Astrocyte (in vitro differentiated cells and primary cell): ENCODE data around the gene ADAM22. TPM values are rescaled to one million over a fixed set of nuclear protein-coding genes. Genes with fewer than 3 reads are reported as not detected.

Source experiments
- DNase-seq: peaks from one replicate; pipeline ENCODE4 v3.0.0-alpha.2; 2010; ENCODE audit warnings: low read depth
- FAIRE-seq: peaks from 2 replicates; lab custom pipeline; 2011; peaks lifted over from hg19 to GRCh38; lab: Jason Lieb, UNC
- H2AFZ ChIP-seq: 2 replicates; pipeline ENCODE4 v1.6.0; 2012; ENCODE audit warnings: low read depth, low read length, inconsistent platforms
- H3K27ac ChIP-seq: 2 replicates; pipeline ENCODE4 v1.5.1; 2011; ENCODE audit warnings: low read depth, low read length, inconsistent platforms
- H3K27me3 ChIP-seq: 2 replicates; pipeline ENCODE4 v1.6.0; 2011; ENCODE audit warnings: low read length, inconsistent platforms; ENCODE audit not compliant: insufficient read depth
- H3K36me3 ChIP-seq: 2 replicates; pipeline ENCODE4 v1.5.1; 2011; ENCODE audit warnings: low read length, inconsistent platforms; ENCODE audit not compliant: insufficient read depth
- H3K4me1 ChIP-seq: 2 replicates; pipeline ENCODE4 v1.5.1; 2011; ENCODE audit warnings: low read length, inconsistent platforms; ENCODE audit not compliant: insufficient read depth
- H3K4me2 ChIP-seq: 2 replicates; pipeline ENCODE4 v1.6.0; 2012; ENCODE audit warnings: low read length, inconsistent platforms
- H3K4me3 ChIP-seq: 2 replicates; pipeline ENCODE4 v1.5.1; 2011; ENCODE audit warnings: low read depth, mild to moderate bottlenecking, low read length, inconsistent platforms; ENCODE audit not compliant: insufficient read depth
- H3K79me2 ChIP-seq: 2 replicates; pipeline ENCODE4 v1.6.0; 2012; ENCODE audit warnings: mild to moderate bottlenecking, low read length, inconsistent platforms; ENCODE audit not compliant: insufficient read depth
- H3K9ac ChIP-seq: 2 replicates; pipeline ENCODE4 v1.6.0; 2012; ENCODE audit warnings: mild to moderate bottlenecking, low read length, inconsistent platforms
- H3K9me3 ChIP-seq: 2 replicates; pipeline ENCODE4 v1.5.1; 2012; ENCODE audit warnings: low read depth, mild to moderate bottlenecking, low read length, inconsistent platforms; ENCODE audit not compliant: insufficient read depth
- H4K20me1 ChIP-seq: 2 replicates; pipeline ENCODE4 v1.6.0; 2012; ENCODE audit warnings: low read length, inconsistent platforms; ENCODE audit not compliant: insufficient read depth
- H3K27ac Mint-ChIP-seq: one replicate; pipeline ENCODE4 v1.8.0; 2021; ENCODE audit warnings: mild to moderate bottlenecking, mixed read lengths; ENCODE audit not compliant: unreplicated experiment
- H3K27me3 Mint-ChIP-seq: one replicate; pipeline ENCODE4 v1.8.0; 2021; ENCODE audit warnings: low read depth, mixed read lengths; ENCODE audit not compliant: unreplicated experiment
- H3K36me3 Mint-ChIP-seq: one replicate; pipeline ENCODE4 v1.8.0; 2021; ENCODE audit warnings: low read depth, mixed read lengths; ENCODE audit not compliant: unreplicated experiment
- H3K4me1 Mint-ChIP-seq: one replicate; pipeline ENCODE4 v1.8.0; 2021; ENCODE audit warnings: low read depth, mixed read lengths; ENCODE audit not compliant: unreplicated experiment
- H3K4me3 Mint-ChIP-seq: one replicate; pipeline ENCODE4 v1.8.0; 2021; ENCODE audit warnings: mild to moderate bottlenecking, moderate library complexity, mixed read lengths; ENCODE audit not compliant: unreplicated experiment
- H3K9me3 Mint-ChIP-seq: one replicate; pipeline ENCODE4 v1.8.0; 2021; ENCODE audit warnings: mild to moderate bottlenecking, mixed read lengths; ENCODE audit not compliant: unreplicated experiment
- CTCF ChIP-seq: IDR thresholded peaks from 2 replicates; pipeline ENCODE4 v1.5.1; 2011; ENCODE audit warnings: low read depth, mild to moderate bottlenecking, inconsistent platforms, low read length, moderate library complexity; ENCODE audit not compliant: insufficient read depth
- EZH2 ChIP-seq: IDR thresholded peaks from 2 replicates; pipeline ENCODE4 v1.6.1; 2012; ENCODE audit warnings: mild to moderate bottlenecking, low read length, inconsistent platforms; ENCODE audit not compliant: insufficient read depth
- total RNA-seq: library from RNA; stranded (reverse); gene quantifications from 2 replicates; pipeline ENCODE4 v1.2.1, GENCODE V29; 2021

ADAM22 gene
- total RNA-seq, 1 donor from 2014 or later: 1.5 TPM

DNA sequence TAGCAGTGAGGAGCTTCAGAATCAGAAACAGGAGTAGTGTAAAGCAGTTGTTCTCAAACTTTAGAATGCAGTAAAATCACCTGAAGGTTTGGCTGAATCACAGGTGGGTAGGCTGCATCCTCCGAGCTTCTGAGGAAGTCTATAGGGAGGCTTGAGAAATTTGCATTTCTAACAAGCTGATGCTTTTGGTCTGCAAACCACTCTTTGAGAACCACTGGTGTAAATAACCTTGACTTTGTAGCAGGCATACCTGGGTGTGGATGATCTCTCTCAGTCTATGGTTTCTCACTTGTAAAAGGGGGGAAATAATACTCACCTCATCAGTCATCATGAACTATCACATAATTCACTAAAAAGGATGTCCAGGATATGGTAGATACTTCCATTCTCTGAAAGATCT is 167.7 kb downstream of the ADAM22 start:
- DNase-seq (no peak), FAIRE-seq (no peak)
- no peak overlapping the region for H3K4me2 ChIP-seq
- H3K9me3 Mint-ChIP-seq: no peaks in the 10 kb centered on the region
- no peaks in the 10 kb centered on the region for H3K36me3 Mint-ChIP-seq
- TF ChIP-seq CTCF (no peak), EZH2 (no peak)
- no peak overlapping the region for H3K4me3 Mint-ChIP-seq
- H3K9me3 ChIP-seq: no peaks in the 10 kb centered on the region
- no peaks in the 10 kb centered on the region for H4K20me1 ChIP-seq
- no peak overlapping the region for H3K4me3 ChIP-seq
- H3K27me3 ChIP-seq: no peaks in the 10 kb centered on the region
- no peak overlapping the region for H2AFZ ChIP-seq
- no peak overlapping the region for H3K9ac ChIP-seq
- H3K27ac Mint-ChIP-seq: no peak overlapping the region
- no peaks in the 10 kb centered on the region for H3K27me3 Mint-ChIP-seq
- H3K4me1 Mint-ChIP-seq: no peaks in the 10 kb centered on the region
- no peaks in the 10 kb centered on the region for H3K36me3 ChIP-seq
- H3K79me2 ChIP-seq: no peaks in the 10 kb centered on the region
- no peak overlapping the region for H3K27ac ChIP-seq
- H3K4me1 ChIP-seq: no peaks in the 10 kb centered on the region

GRCh38 chr7:88102675-88103074 is 168.6 kb downstream of the ADAM22 start:
- H2AFZ ChIP-seq: no peak overlapping the region
- DNase-seq (no peak), FAIRE-seq (no peak)
- no peak overlapping the region for H3K27ac ChIP-seq
- no peak overlapping the region for H3K9ac ChIP-seq
- Mint-ChIP-seq H3K27ac (no peak overlapping the region), H3K9me3 (no peaks in the 10 kb centered on the region), H3K27me3 (no peaks in the 10 kb centered on the region), H3K4me1 (no peaks in the 10 kb centered on the region), H3K4me3 (no peak overlapping the region), H3K36me3 (no peaks in the 10 kb centered on the region)
- H3K36me3 ChIP-seq: no peaks in the 10 kb centered on the region
- H3K4me1 ChIP-seq: no peaks in the 10 kb centered on the region
- TF ChIP-seq EZH2 (no peak), CTCF (no peak)
- no peaks in the 10 kb centered on the region for H3K27me3 ChIP-seq
- H3K4me2 ChIP-seq: no peak overlapping the region
- H3K4me3 ChIP-seq: no peak overlapping the region
- H3K9me3 ChIP-seq: no peaks in the 10 kb centered on the region
- no peaks in the 10 kb centered on the region for H4K20me1 ChIP-seq
- no peaks in the 10 kb centered on the region for H3K79me2 ChIP-seq

DNA sequence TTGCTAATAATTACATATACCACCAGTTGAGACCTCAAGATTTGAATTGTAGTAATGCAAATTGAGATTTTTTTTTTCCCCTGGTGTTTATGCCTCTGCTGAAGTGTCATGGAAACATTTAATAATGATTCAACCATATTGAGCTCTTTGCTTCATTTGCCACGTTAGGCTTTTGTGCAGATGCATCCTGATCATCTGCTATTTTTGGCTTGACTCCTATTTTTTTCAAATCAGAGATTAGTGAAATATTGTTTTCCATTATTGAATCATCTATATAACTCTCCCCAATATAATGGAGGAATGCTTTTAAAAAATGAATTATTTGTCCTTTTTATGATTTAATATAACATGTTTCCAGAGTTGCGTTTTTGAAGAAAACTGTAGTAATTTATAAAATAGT is 170.7 kb downstream of the ADAM22 start:
- Histone ChIP-seq H3K4me3 (no peak overlapping the region), H3K27ac (no peak overlapping the region), H3K4me2 (no peak overlapping the region), H3K9me3 (no peaks in the 10 kb centered on the region), H4K20me1 (no peaks in the 10 kb centered on the region), H3K36me3 (no peaks in the 10 kb centered on the region), H3K9ac (no peak overlapping the region), H3K79me2 (no peaks in the 10 kb centered on the region), H2AFZ (no peak overlapping the region), H3K27me3 (no peaks in the 10 kb centered on the region), H3K4me1 (no peaks in the 10 kb centered on the region)
- Mint-ChIP-seq H3K9me3 (no peaks in the 10 kb centered on the region), H3K4me1 (no peaks in the 10 kb centered on the region), H3K36me3 (no peaks in the 10 kb centered on the region), H3K27ac (no peak overlapping the region), H3K27me3 (no peaks in the 10 kb centered on the region), H3K4me3 (no peak overlapping the region)
- no peak for TF ChIP-seq CTCF
- no peak for TF ChIP-seq EZH2
- no peak for DNase-seq
- no peak for FAIRE-seq
